ENCODE results near the gene UBE2E3.

Gene UBE2E3

GRCh38 chr2:180962727-180963314 is 17.6 kb upstream of the UBE2E3 start:
- Mint-ChIP-seq H3K27ac (no peak overlapping the region), H3K4me1 (no peaks in the 10 kb centered on the region), H3K36me3 (no peaks in the 10 kb centered on the region), H3K4me3 (no peak overlapping the region), H3K9me3 (no peaks in the 10 kb centered on the region)
- DNase-seq (ENCODE audit: low spot score in 2 of 2) (no peak), ATAC-seq (no peak)

- no peak overlapping the region for H3K4me3 Mint-ChIP-seq
- no peak overlapping the region for H3K27ac Mint-ChIP-seq
- ATAC-seq (no peak), DNase-seq (ENCODE audit: low spot score in 2 of 2) (no peak)
- no peaks in the 10 kb centered on the region for H3K36me3 Mint-ChIP-seq
- H3K9me3 Mint-ChIP-seq, result no peaks in the 10 kb centered on the region
- H3K4me1 Mint-ChIP-seq, result no peaks in the 10 kb centered on the region
Measured at GRCh38 chr2:180966378-180966777, 14.0 kb upstream of the UBE2E3 start.

- H3K36me3 Mint-ChIP-seq, result no peaks in the 10 kb centered on the region
- H3K4me1 Mint-ChIP-seq, result no peaks in the 10 kb centered on the region
Measured at GRCh38 chr2:180969124-180969523, 11.3 kb upstream of the UBE2E3 start.

GRCh38 chr2:180970016-180970415 is 10.4 kb upstream of the UBE2E3 start:
- DNase-seq (ENCODE audit: low spot score in 2 of 2) (no peak), ATAC-seq (no peak)
- Mint-ChIP-seq H3K27ac (no peak overlapping the region), H3K36me3 (no peaks in the 10 kb centered on the region), H3K4me3 (no peak overlapping the region), H3K4me1 (no peaks in the 10 kb centered on the region), H3K9me3 (no peaks in the 10 kb centered on the region)

More at GRCh38 chr2:180969124-180969523, 11.3 kb upstream of the UBE2E3 start:
- DNase-seq (ENCODE audit: low spot score in 2 of 2) (no peak), ATAC-seq (no peak)
- H3K27ac Mint-ChIP-seq, result no peak overlapping the region
- no peak overlapping the region for H3K4me3 Mint-ChIP-seq
- no peaks in the 10 kb centered on the region for H3K9me3 Mint-ChIP-seq

- Mint-ChIP-seq H3K4me1 (no peaks in the 10 kb centered on the region), H3K36me3 (no peaks in the 10 kb centered on the region), H3K9me3 (no peaks in the 10 kb centered on the region), H3K4me3 (no peak overlapping the region), H3K27ac (no peak overlapping the region)
- DNase-seq (ENCODE audit: low spot score in 2 of 2) (no peak), ATAC-seq (no peak)
Measured at GRCh38 chr2:180971811-180972210, 8.6 kb upstream of the UBE2E3 start.

- Mint-ChIP-seq H3K4me3 (no peak overlapping the region), H3K27ac (no peak overlapping the region), H3K36me3 (no peaks in the 10 kb centered on the region), H3K9me3 (no peaks in the 10 kb centered on the region), H3K4me1 (peaks cover 8% of the 10 kb centered on the region)
- DNase-seq (ENCODE audit: low spot score in 2 of 2), result no peak
- no peak for ATAC-seq
Measured at GRCh38 chr2:180975585-180975984, 4.8 kb upstream of the UBE2E3 start.

GRCh38 chr2:180978903-180979748 is 1.3 kb upstream of the UBE2E3 start:
- Mint-ChIP-seq H3K36me3 (peaks cover 27% of the 10 kb centered on the region), H3K9me3 (no peaks in the 10 kb centered on the region)

GRCh38 chr2:180979749-180980105 is 678 bp upstream of the UBE2E3 start:
- peak overlapping the region; percentile 94 for H3K4me3 Mint-ChIP-seq
- ATAC-seq (no peak), DNase-seq (ENCODE audit: low spot score in 2 of 2) (no peak)
- H3K36me3 Mint-ChIP-seq, result peaks cover 33% of the 10 kb centered on the region
- peaks cover 36% of the 10 kb centered on the region for H3K4me1 Mint-ChIP-seq
- H3K27ac Mint-ChIP-seq, result peak overlapping the region; percentile 97
- no peaks in the 10 kb centered on the region for H3K9me3 Mint-ChIP-seq

More at GRCh38 chr2:180978903-180979748, 1.3 kb upstream of the UBE2E3 start:
- DNase-seq (ENCODE audit: low spot score in 2 of 2) (no peak), ATAC-seq (no peak)
- H3K4me3 Mint-ChIP-seq, result peak overlapping the region; percentile 94
- peak overlapping the region; percentile 97 for H3K27ac Mint-ChIP-seq
- H3K4me1 Mint-ChIP-seq, result peaks cover 32% of the 10 kb centered on the region

- Mint-ChIP-seq H3K4me1 (peaks cover 42% of the 10 kb centered on the region), H3K9me3 (no peaks in the 10 kb centered on the region), H3K27ac (peak overlapping the region; percentile 97), H3K36me3 (peaks cover 46% of the 10 kb centered on the region), H3K4me3 (peak overlapping the region; percentile 94)
- ATAC-seq (peak; percentile 40), DNase-seq (ENCODE audit: low spot score in 2 of 2) (peak in 1 of 2 donors; percentile 59)
Measured at GRCh38 chr2:180980943-180981911, 822 bp downstream of the UBE2E3 start.

GRCh38 chr2:180983468-180984242 is 3.2 kb downstream of the UBE2E3 start:
- Mint-ChIP-seq H3K9me3 (no peaks in the 10 kb centered on the region), H3K36me3 (peaks cover 48% of the 10 kb centered on the region), H3K4me3 (no peak overlapping the region), H3K4me1 (peaks cover 42% of the 10 kb centered on the region), H3K27ac (no peak overlapping the region)
- ATAC-seq, result no peak
- DNase-seq (ENCODE audit: low spot score in 2 of 2), result no peak

GRCh38 chr2:180985771-180986395 is 5.5 kb downstream of the UBE2E3 start:
- H3K27ac Mint-ChIP-seq, result no peak overlapping the region
- H3K4me1 Mint-ChIP-seq, result peaks cover 34% of the 10 kb centered on the region
- DNase-seq (ENCODE audit: low spot score in 2 of 2) (no peak), ATAC-seq (no peak)
- H3K9me3 Mint-ChIP-seq, result no peaks in the 10 kb centered on the region
- no peak overlapping the region for H3K4me3 Mint-ChIP-seq
- peaks cover 58% of the 10 kb centered on the region for H3K36me3 Mint-ChIP-seq

- Mint-ChIP-seq H3K36me3 (peaks cover 58% of the 10 kb centered on the region), H3K4me1 (peaks cover 35% of the 10 kb centered on the region), H3K4me3 (no peak overlapping the region), H3K27ac (no peak overlapping the region), H3K9me3 (no peaks in the 10 kb centered on the region)
- ATAC-seq (no peak), DNase-seq (ENCODE audit: low spot score in 2 of 2) (no peak)
Measured at GRCh38 chr2:180987146-180987545, 6.7 kb downstream of the UBE2E3 start.

- Mint-ChIP-seq H3K36me3 (peaks cover 33% of the 10 kb centered on the region), H3K27ac (no peak overlapping the region), H3K4me3 (no peak overlapping the region), H3K4me1 (peaks cover 18% of the 10 kb centered on the region), H3K9me3 (no peaks in the 10 kb centered on the region)
- ATAC-seq (no peak), DNase-seq (ENCODE audit: low spot score in 2 of 2) (no peak)
Measured at GRCh38 chr2:180990337-180990736, 9.9 kb downstream of the UBE2E3 start.

GRCh38 chr2:180990794-180991193 is 10.4 kb downstream of the UBE2E3 start:
- no peak for DNase-seq (ENCODE audit: low spot score in 2 of 2)
- Mint-ChIP-seq H3K36me3 (peaks cover 29% of the 10 kb centered on the region), H3K9me3 (no peaks in the 10 kb centered on the region), H3K27ac (no peak overlapping the region), H3K4me1 (peaks cover 17% of the 10 kb centered on the region), H3K4me3 (no peak overlapping the region)
- ATAC-seq, result no peak
